HG03066 (cell line): ENCODE measurements around the gene KCNV2.

Source experiments
- ATAC-seq: cut with Tn5 transposase; IDR thresholded peaks from one replicate; pipeline ENCODE4 v1.9.1; 2021; ENCODE audit warnings: low read depth; ENCODE audit not compliant: unreplicated experiment

The KCNV2 gene

DNA sequence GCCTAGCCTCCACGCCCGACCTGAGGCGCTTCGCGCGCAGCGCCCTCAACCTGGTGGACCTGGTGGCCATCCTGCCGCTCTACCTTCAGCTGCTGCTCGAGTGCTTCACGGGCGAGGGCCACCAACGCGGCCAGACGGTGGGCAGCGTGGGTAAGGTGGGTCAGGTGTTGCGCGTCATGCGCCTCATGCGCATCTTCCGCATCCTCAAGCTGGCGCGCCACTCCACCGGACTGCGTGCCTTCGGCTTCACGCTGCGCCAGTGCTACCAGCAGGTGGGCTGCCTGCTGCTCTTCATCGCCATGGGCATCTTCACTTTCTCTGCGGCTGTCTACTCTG, 1.4 kb downstream of the KCNV2 start:
- no peak for ATAC-seq

GRCh38 chr9:2720179-2720654, 2.9 kb downstream of the KCNV2 start:
- ATAC-seq: no peak

GRCh38 chr9:2722715-2723114, 5.4 kb downstream of the KCNV2 start:
- no peak for ATAC-seq

- no peak for ATAC-seq
These were observed 6.2 kb downstream of the KCNV2 start for GRCh38 chr9:2723376-2724065.

- ATAC-seq: no peak
These were observed 7.8 kb downstream of the KCNV2 start for GRCh38 chr9:2725126-2725525.

DNA sequence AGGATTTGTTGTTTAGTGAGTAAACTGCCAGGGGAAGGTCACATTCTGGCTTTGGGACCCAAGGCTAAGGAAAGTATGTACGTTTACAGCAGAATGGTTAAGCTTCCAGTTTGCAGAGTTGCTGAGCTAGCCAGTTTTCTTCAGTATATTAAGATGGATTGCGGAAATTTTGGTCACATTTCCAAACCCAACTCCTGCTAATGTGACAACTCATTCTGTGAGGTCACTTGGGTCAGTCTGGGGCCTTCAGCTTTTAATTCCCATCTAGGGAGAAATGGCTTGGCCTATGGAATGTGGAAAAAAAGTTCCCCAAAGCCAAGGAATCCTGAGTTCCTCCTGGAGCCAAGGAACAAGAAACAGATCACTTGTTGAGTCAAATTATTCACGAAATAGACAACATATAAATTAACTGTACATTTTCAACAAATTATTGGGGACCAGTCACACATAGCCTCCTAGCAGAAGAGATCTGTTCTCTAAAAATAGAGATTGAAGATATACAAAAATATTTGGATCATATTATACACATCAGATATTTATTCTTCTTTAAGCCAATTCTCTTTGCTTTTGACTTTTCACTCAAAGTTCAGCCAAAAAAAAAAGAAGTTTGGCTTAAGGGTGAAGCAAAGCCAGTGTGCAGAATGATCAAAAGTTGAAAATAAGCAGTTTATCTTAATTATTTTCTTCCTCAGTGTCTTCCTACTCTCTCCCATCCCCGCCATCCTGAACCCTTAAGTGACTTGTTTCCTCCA, 8.8 kb downstream of the KCNV2 start:
- no peak for ATAC-seq

GRCh38 chr9:2726650-2727340, 9.5 kb downstream of the KCNV2 start:
- ATAC-seq: no peak

DNA sequence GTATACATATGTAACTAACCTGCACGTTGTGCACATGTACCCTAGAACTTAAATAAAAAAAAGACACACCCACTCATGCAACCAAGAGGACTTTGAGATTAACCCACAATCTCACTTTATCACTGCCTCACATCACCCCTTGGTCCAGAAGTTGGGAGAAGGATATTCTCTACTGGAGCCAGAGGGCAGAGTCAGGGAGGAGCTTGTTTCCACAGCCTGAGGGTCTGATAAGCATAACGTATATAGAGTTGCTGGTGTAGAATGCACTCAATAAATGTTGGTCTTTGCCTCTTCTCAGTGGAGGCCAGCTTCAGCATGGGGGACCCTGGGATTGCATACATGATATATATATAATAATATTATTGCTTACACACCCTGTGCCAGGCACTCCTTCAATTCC, 10.1 kb downstream of the KCNV2 start:
- no peak for ATAC-seq

GRCh38 chr9:2727966-2728613, 10.8 kb downstream of the KCNV2 start:
- peak; percentile 79 for ATAC-seq

DNA sequence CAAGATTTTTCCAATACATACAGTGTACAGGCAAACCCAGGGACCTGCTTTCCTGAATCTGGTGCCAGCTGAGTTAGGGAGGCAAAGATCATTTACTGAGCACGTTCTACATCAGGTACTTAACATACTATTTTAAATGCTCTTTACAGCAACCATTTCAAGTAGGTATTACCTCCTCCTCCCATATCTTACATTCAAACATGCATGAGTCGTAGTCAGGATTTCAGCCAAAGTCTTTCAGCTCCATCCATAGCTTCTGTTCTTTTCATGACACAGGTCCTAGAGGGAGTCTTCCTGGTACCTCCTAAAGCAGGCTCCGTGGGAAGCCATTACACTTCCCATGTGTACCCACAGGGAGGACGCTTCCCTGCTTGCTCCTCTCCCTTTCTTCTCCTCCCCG, 11.7 kb downstream of the KCNV2 start:
- ATAC-seq: no peak

GRCh38 chr9:2729721-2730120, 12.4 kb downstream of the KCNV2 start:
- no peak for ATAC-seq

DNA sequence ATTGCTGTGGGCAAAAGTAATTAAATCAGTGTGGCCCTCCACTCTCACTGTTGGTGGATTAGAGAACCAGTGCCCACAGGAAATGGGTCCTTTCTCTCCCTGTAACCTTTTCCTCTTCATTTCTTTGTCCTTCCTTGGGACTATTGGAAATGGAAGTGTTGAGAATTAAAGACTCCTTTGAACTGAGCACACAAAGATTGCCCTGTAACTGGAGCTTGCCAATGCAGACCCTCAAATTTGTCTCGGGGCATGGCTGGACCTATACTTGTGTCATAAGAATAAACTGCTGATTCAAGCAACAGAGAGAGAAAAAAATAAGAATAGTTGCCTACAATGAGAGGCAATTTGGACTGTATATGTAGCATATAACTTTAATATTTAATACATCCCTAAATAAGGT, 13.7 kb downstream of the KCNV2 start:
- no peak for ATAC-seq

GRCh38 chr9:2732492-2732891, 15.2 kb downstream of the KCNV2 start:
- no peak for ATAC-seq

DNA sequence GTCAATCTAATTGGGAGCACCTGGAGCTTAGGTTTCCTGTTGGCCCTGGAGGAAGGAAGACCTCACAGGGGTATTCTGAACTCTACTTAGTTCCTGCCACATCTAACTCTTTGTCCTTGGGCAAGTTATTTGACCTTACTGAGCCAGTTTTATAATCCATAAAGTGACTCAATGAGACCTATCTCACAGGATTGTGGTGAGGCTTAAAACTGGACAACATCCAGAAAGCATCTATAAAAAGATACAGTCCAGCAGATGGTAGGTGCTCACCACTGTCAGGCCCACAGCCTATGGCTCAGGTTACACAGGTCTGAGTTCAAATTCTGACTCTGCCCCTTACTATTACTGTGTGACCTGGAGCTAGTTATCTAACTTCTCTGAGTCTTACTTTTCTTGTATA, 23.3 kb downstream of the KCNV2 start:
- ATAC-seq: no peak

GRCh38 chr9:2741441-2742158, 24.3 kb downstream of the KCNV2 start:
- no peak for ATAC-seq

DNA sequence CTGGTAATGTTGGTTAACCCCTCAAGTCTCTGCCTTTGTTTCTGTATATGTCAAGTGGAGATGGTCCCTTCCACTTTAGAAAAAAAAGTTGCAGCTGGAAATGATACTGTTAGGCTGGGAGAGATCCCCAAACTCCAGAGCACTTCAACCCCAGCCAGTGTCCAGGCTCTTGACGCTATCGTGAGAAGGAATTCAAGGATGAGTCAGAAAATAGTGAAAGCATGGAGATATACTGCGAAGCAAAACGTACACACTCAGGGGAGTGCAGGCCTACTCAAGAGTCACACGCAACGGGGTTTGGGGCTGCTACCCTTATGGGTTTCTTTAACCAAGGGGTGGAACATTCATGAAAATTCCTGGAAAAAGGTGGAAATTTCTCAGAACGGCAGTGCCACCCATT, 24.9 kb downstream of the KCNV2 start:
- no peak for ATAC-seq

GRCh38 chr9:2743937-2744529, 26.7 kb downstream of the KCNV2 start:
- no peak for ATAC-seq

- ATAC-seq: no peak
These were observed 28.5 kb downstream of the KCNV2 start for GRCh38 chr9:2745560-2746380.

- no peak for ATAC-seq
These were observed 32.2 kb downstream of the KCNV2 start for GRCh38 chr9:2749485-2749884.
